ENCODE results near the gene RBM25. TPM values are rescaled to one million over a fixed set of nuclear protein-coding genes. Genes with fewer than 3 reads are reported as not detected.

The RBM25 gene
- total RNA-seq = 36.2 and 37.5 TPM in 2 replicates

GRCh38 chr14:73058224-73058921, at the start of gene RBM25:
Gene RBM25 (plus strand): TSS chr14:73058534. CDS start chr14:73071642, 13,108 bp downstream.

GRCh38 chr14:73026845-73027542, 31.3 kb upstream of the RBM25 start, which contains the start of gene ZFYVE1:
Gene ZFYVE1 (minus strand): TSS chr14:73027106. CDS start chr14:73024508, 2,598 bp downstream.

GRCh38 chr14:73136387-73137225, 78.3 kb downstream of the RBM25 start, which contains the start of gene PSEN1:
Gene PSEN1 (plus strand): TSS chr14:73136507. CDS start chr14:73148020, 11,513 bp downstream.

Small RNAs within 50 kb of the gene (small RNA-seq; reads per million reads assigned to genes)
- not detected for gene RN7SL586P

Other genes with a start within 250 kb of the RBM25 start
- gene DPF3, start 164.4 kb upstream of the RBM25 start, total RNA-seq = 12.5 and 17.2 TPM in 2 replicates
- 30.8 and 43.1 TPM in 2 replicates for gene DCAF4, start 132.1 kb upstream of the RBM25 start, total RNA-seq
- gene ZFYVE1, start 31.4 kb upstream of the RBM25 start, total RNA-seq = 25.5 and 28.6 TPM in 2 replicates
- gene PSEN1, start 78.0 kb downstream of the RBM25 start, total RNA-seq = 57.4 and 65.5 TPM in 2 replicates
- 3.6 and 6.8 TPM in 2 replicates for gene PAPLN, start 179.0 kb downstream of the RBM25 start, total RNA-seq